Measurements from ENCODE around the gene ABTB2. TPM values are rescaled to one million over a fixed set of nuclear protein-coding genes. Genes with fewer than 3 reads are reported as not detected.

The ABTB2 gene
- polyA plus RNA-seq, 1 of the 3 experiments (the other 2 are of a cell fraction): 7.8 TPM

GRCh38 chr11:34308913-34309585, 48.8 kb downstream of the ABTB2 start:
- Histone ChIP-seq H3K79me2 (ENCODE audit: insufficient read depth) (no peaks in the 10 kb centered on the region), H3K9me3 (no peaks in the 10 kb centered on the region), H3K4me2 (no peak overlapping the region), H3K36me3 (replicated peaks in 1 of 2; ENCODE audit: control insufficient read depth in 1 of 2, insufficient read depth in 2 of 2, low read length in 1 of 2) (no peaks in the 10 kb centered on the region), H2AFZ (ENCODE audit: low read depth) (no peak overlapping the region), H4K20me1 (ENCODE audit: insufficient read depth) (no peaks in the 10 kb centered on the region), H3K9ac (no peak overlapping the region), H3K4me3 (ENCODE audit: low read depth in 2 of 2, low read length in 1 of 2) (no peak overlapping the region), H3K27ac (ENCODE audit: low read depth in 2 of 2, low read length in 1 of 2) (no peak overlapping the region), H3K27me3 (ENCODE audit: insufficient read depth) (no peaks in the 10 kb centered on the region), H3K4me1 (ENCODE audit: control insufficient read depth in 1 of 2, insufficient read depth in 2 of 2, low read depth in 1 of 2, low read length in 1 of 2) (peaks cover 14% of the 10 kb centered on the region in 2 experiments; a peak in 3 of 4 replicates), H3F3A (replicated peaks; ENCODE audit: insufficient read depth) (no peaks in the 10 kb centered on the region), H3K9me2 (no peaks in the 10 kb centered on the region)
- no peak for DNase-seq
- ChIA-PET POLR2A (no interaction called here), CTCF (interaction anchor here (1.4 to 3.0 kb wide), 2 partner anchors 39 to 135 kb away, joined by 3 to 9 read pairs; no protein-coding TSS in a partner anchor)
- TF ChIP-seq CTCF (IDR thresholded peaks at IDR 0.05): no peak
- TF ChIP-seq IRF3 (IDR thresholded peaks at IDR 0.05; ENCODE audit: low read depth, low read length): no peak
- no peak for TF ChIP-seq JUND (IDR thresholded peaks at IDR 0.05)
- TF ChIP-seq FOSL2 (IDR thresholded peaks at IDR 0.05; ENCODE audit: borderline replicate concordance, low read depth): no peak
- TF ChIP-seq POLR2AphosphoS5 (IDR thresholded peaks at IDR 0.05; ENCODE audit: low read depth, low read length): no peak
- TF ChIP-seq YY1 (IDR thresholded peaks at IDR 0.05; ENCODE audit: low read depth): no peak
- TF ChIP-seq USF1 (IDR thresholded peaks at IDR 0.05; ENCODE audit: borderline replicate concordance, low read depth): no peak
- no peak for TF ChIP-seq CHD2 (IDR thresholded peaks at IDR 0.05; ENCODE audit: low read length, partially characterized antibody)
- TF ChIP-seq GABPA (IDR thresholded peaks at IDR 0.05; ENCODE audit: low read depth): no peak
- no peak for TF ChIP-seq RXRA (IDR thresholded peaks at IDR 0.05; ENCODE audit: borderline replicate concordance, low read depth)
- TF ChIP-seq RCOR1 (IDR thresholded peaks at IDR 0.05; ENCODE audit: low read length): no peak
- no peak for TF ChIP-seq TEAD4 (IDR thresholded peaks at IDR 0.05; ENCODE audit: borderline replicate concordance, insufficient read depth)
- no peak for TF ChIP-seq RAD21 (IDR thresholded peaks at IDR 0.05; ENCODE audit: low read length)
- TF ChIP-seq RFX5 (IDR thresholded peaks at IDR 0.05; ENCODE audit: low read length): no peak
- WGBS (ENCODE audit: low lambda C conversion rate): 73% methylated on average over 8 of the region's 8 CpGs

Measured in SK-N-SH (cell line).